SK-N-SH (cell line): Measurements from ENCODE around the gene HHAT. TPM values are rescaled to one million over a fixed set of nuclear protein-coding genes. Genes with fewer than 3 reads are reported as not detected.

ENCODE experiments used
- CTCF ChIA-PET: fragments of 300-600, 350-600 bp; formaldehyde crosslinking; extraction: SDS; loops from one replicate; lab custom pipeline; 2021; lab: Yijun Ruan, JAX
- POLR2A ChIA-PET: fragments of 350-600 bp; sonication (Branson Sonifier 250); formaldehyde crosslinking; extraction: SDS; loops from one replicate; lab custom pipeline; 2020; ENCODE audit warnings: antibody characterized with exemption, inconsistent platforms; lab: Yijun Ruan, JAX
- DNase-seq: peaks from one replicate; pipeline ENCODE4 v3.0.0; 2012
- H2AFZ ChIP-seq: fragments of 200-600 bp; sonication (generic); 2 replicates; pipeline ENCODE4 v1.8.1; 2016; ENCODE audit warnings: antibody characterized with exemption, mild to moderate bottlenecking, low read depth
- H3F3A ChIP-seq: fragments of 200-600 bp; sonication (generic); replicated peaks from 2 replicates; pipeline ENCODE3; 2016; ENCODE audit warnings: antibody characterized with exemption, mild to moderate bottlenecking; ENCODE audit not compliant: insufficient read depth
- H3K27ac ChIP-seq, 2 experiments: fragments of 200-500 bp in 1 of 2; fragments of 200-600 bp in 1 of 2; sonication (Bioruptor generic) in 1 of 2; sonication (generic), shearing (Covaris generic) in 1 of 2; 2 replicates each; pipeline versions ENCODE4 v1.5.1 to v1.6.1; 2014 to 2016; ENCODE audit warnings: low read depth in 2 of 2, inconsistent platforms in 1 of 2, low read length in 1 of 2, mild to moderate bottlenecking in 1 of 2, mixed read lengths in 1 of 2
- H3K27me3 ChIP-seq: fragments of 200-600 bp; sonication (generic), shearing (Covaris generic); 2 replicates; pipeline ENCODE4 v1.6.1; 2016; ENCODE audit warnings: mixed run types; ENCODE audit not compliant: insufficient read depth
- H3K36me3 ChIP-seq, 2 experiments: fragments of 200-500 bp in 1 of 2; fragments of 200-600 bp in 1 of 2; sonication (Bioruptor generic) in 1 of 2; sonication (generic) in 1 of 2; replicated peaks in 1 of 2; 2 replicates each; pipeline versions ENCODE3 to v1.5.1; 2014 to 2016; ENCODE audit warnings: low read length in 1 of 2, mild to moderate bottlenecking in 1 of 2; ENCODE audit not compliant: insufficient read depth in 2 of 2, control insufficient read depth in 1 of 2
- H3K4me1 ChIP-seq, 2 experiments: fragments of 200-500 bp in 1 of 2; fragments of 200-600 bp in 1 of 2; sonication (Bioruptor generic) in 1 of 2; sonication (generic), shearing (Covaris generic) in 1 of 2; 2 replicates each; pipeline versions ENCODE4 v1.5.1 to v1.6.1; 2014 to 2016; ENCODE audit warnings: low read depth in 1 of 2, low read length in 1 of 2, mixed run types in 1 of 2; ENCODE audit not compliant: insufficient read depth in 2 of 2, control insufficient read depth in 1 of 2
- H3K4me2 ChIP-seq: fragments of 200-600 bp; sonication (generic), shearing (Covaris generic); 2 replicates; pipeline ENCODE4 v1.6.1; 2017; ENCODE audit warnings: mixed run types
- H3K4me3 ChIP-seq, 2 experiments: fragments of 200-500 bp in 1 of 2; fragments of 200-600 bp in 1 of 2; sonication (Bioruptor generic) in 1 of 2; sonication (generic), shearing (Covaris generic) in 1 of 2; 2 replicates each; pipeline versions ENCODE4 v1.5.1 to v1.8.1; 2014 to 2016; ENCODE audit warnings: low read depth in 2 of 2, inconsistent platforms in 1 of 2, low read length in 1 of 2, mild to moderate bottlenecking in 1 of 2, mixed read lengths in 1 of 2, moderate library complexity in 1 of 2
- H3K79me2 ChIP-seq: fragments of 200-600 bp; sonication (generic); 2 replicates; pipeline ENCODE4 v1.8.1; 2017; ENCODE audit warnings: mild to moderate bottlenecking; ENCODE audit not compliant: insufficient read depth
- H3K9ac ChIP-seq: fragments of 200-600 bp; sonication (generic); 2 replicates; pipeline ENCODE4 v1.6.1; 2017; ENCODE audit warnings: mixed run types
- H3K9me2 ChIP-seq: fragments of 200-600 bp; sonication (generic); 2 replicates; pipeline ENCODE4 v1.6.1; 2017; ENCODE audit warnings: mixed run types
- H3K9me3 ChIP-seq: fragments of 200-600 bp; sonication (generic); 2 replicates; pipeline ENCODE4 v1.6.1; 2017; ENCODE audit warnings: mixed run types, mild to moderate bottlenecking, moderate library complexity
- H4K20me1 ChIP-seq: fragments of 200-600 bp; sonication (generic); 2 replicates; pipeline ENCODE4 v1.6.1; 2017; ENCODE audit warnings: mild to moderate bottlenecking, mixed run types; ENCODE audit not compliant: insufficient read depth
- CHD2 ChIP-seq: fragments of 150-350 bp; IDR thresholded peaks from 2 replicates; pipeline ENCODE4 v1.6.1; 2018; ENCODE audit warnings: low read length; ENCODE audit not compliant: partially characterized antibody
- ELF1 ChIP-seq: IDR thresholded peaks from 2 replicates; pipeline ENCODE4 v1.4.0; 2012
- GABPA ChIP-seq: IDR thresholded peaks from 2 replicates; pipeline ENCODE4 v1.4.0; 2012; ENCODE audit warnings: low read depth, mild to moderate bottlenecking
- IRF3 ChIP-seq: fragments of 150-350 bp; IDR thresholded peaks from 2 replicates; pipeline ENCODE4 v1.6.1; 2016; ENCODE audit warnings: mild to moderate bottlenecking, low read depth, low read length
- MEF2A ChIP-seq: IDR thresholded peaks from 2 replicates; pipeline ENCODE4 v1.4.0; 2012; ENCODE audit warnings: low read depth, borderline replicate concordance
- NFIC ChIP-seq: IDR thresholded peaks from 2 replicates; pipeline ENCODE4 v1.4.0; 2012; ENCODE audit warnings: borderline replicate concordance
- NRF1 ChIP-seq: IDR thresholded peaks from 2 replicates; pipeline ENCODE4 v1.6.1; 2012; ENCODE audit warnings: low read depth, mild to moderate bottlenecking, low read length
- PBX3 ChIP-seq: IDR thresholded peaks from 2 replicates; pipeline ENCODE4; 2012
- POLR2AphosphoS5 ChIP-seq: IDR thresholded peaks from 2 replicates; pipeline ENCODE4 v1.6.1; 2012; ENCODE audit warnings: low read depth, low read length
- RCOR1 ChIP-seq: fragments of 150-350 bp; IDR thresholded peaks from 2 replicates; pipeline ENCODE4 v1.6.1; 2017; ENCODE audit warnings: antibody characterized with exemption, low read length
- RFX5 ChIP-seq: IDR thresholded peaks from 2 replicates; pipeline ENCODE4 v1.6.1; 2012; ENCODE audit warnings: mild to moderate bottlenecking, improper control_type of control experiment, low read length
- SIN3A ChIP-seq: IDR thresholded peaks from 2 replicates; pipeline ENCODE4 v1.6.1; 2012; ENCODE audit warnings: low read depth, mild to moderate bottlenecking, low read length, moderate library complexity, borderline replicate concordance
- TEAD4 ChIP-seq: IDR thresholded peaks from 2 replicates; pipeline ENCODE4 v1.4.0; 2012; ENCODE audit warnings: mild to moderate bottlenecking, borderline replicate concordance; ENCODE audit not compliant: insufficient read depth
- USF1 ChIP-seq: IDR thresholded peaks from 2 replicates; pipeline ENCODE4 v1.4.0; 2012; ENCODE audit warnings: low read depth, borderline replicate concordance
- WGBS: methylation state at CpG from one replicate; pipeline ENCODE4 v1.1.6; 2017; ENCODE audit warnings: low lambda C conversion rate; 5-methylcytosine and 5-hydroxymethylcytosine counted together
- polyA plus RNA-seq, 3 experiments: library from polyadenylated mRNA; depleted of rRNA; stranded (reverse); fragments of >200 nt; gene quantifications; 2 replicates each; pipeline ENCODE4 v1.2.3, GENCODE V29; 2012

Gene HHAT
- polyA plus RNA-seq, 1 of the 3 experiments (the other 2 are of a cell fraction), result 8.1 TPM

GRCh38 chr1:210280221-210280620 is 48.5 kb upstream of the HHAT start:
- Histone ChIP-seq H3K4me3 (no peak overlapping the region), H4K20me1 (no peaks in the 10 kb centered on the region), H3K4me2 (no peak overlapping the region), H3K9ac (no peak overlapping the region), H3K79me2 (no peaks in the 10 kb centered on the region), H3K9me3 (no peaks in the 10 kb centered on the region), H2AFZ (no peak overlapping the region), H3K4me1 (no peaks in the 10 kb centered on the region), H3K36me3 (no peaks in the 10 kb centered on the region), H3K9me2 (no peaks in the 10 kb centered on the region), H3K27ac (no peak overlapping the region), H3K27me3 (no peaks in the 10 kb centered on the region; the same call in 1 of the 2 replicates), H3F3A (no peaks in the 10 kb centered on the region)
- CTCF ChIA-PET, result interaction anchor here (1.2 to 1.7 kb wide), 2 partner anchors 9 to 420 kb away, joined by 4 read pairs; no protein-coding TSS in a partner anchor
- POLR2A ChIA-PET, result no interaction called here
- no peak for DNase-seq
- no peak for TF ChIP-seq RFX5
- no peak for TF ChIP-seq SIN3A
- WGBS, result 40% methylated on average over 5 of the region's 5 CpGs

GRCh38 chr1:210288116-210288515 is 40.6 kb upstream of the HHAT start:
- TF ChIP-seq USF1 (no peak), NRF1 (no peak), TEAD4 (no peak), RCOR1 (no peak), ELF1 (no peak), CHD2 (no peak), POLR2AphosphoS5 (no peak), IRF3 (no peak), PBX3 (no peak), NFIC (no peak), MEF2A (no peak), GABPA (no peak), RFX5 (no peak)
- TF ChIP-seq, all 33 proteins: peak for 0
- H3K9me3 ChIP-seq, result no peaks in the 10 kb centered on the region
- H3K79me2 ChIP-seq, result no peaks in the 10 kb centered on the region
- POLR2A ChIA-PET, result no interaction called here
- H3K4me2 ChIP-seq, result no peak overlapping the region
- no peak overlapping the region for H3K4me3 ChIP-seq
- H3K9ac ChIP-seq, result no peak overlapping the region
- WGBS, result 82% methylated on average over 4 of the region's 4 CpGs
- no peak overlapping the region for H2AFZ ChIP-seq
- H3K27ac ChIP-seq, result no peak overlapping the region
- H4K20me1 ChIP-seq, result no peaks in the 10 kb centered on the region
- CTCF ChIA-PET, result interaction anchor here (0.5 kb wide), 1 partner anchor 55 kb away, joined by 3 read pairs; the partner anchor contains the start of gene SERTAD4
- no peak for DNase-seq
- no peaks in the 10 kb centered on the region for H3K9me2 ChIP-seq
- peaks cover 5% of the 10 kb centered on the region for H3F3A ChIP-seq
- no peaks in the 10 kb centered on the region for H3K36me3 ChIP-seq
- H3K4me1 ChIP-seq, result peaks cover 19% of the 10 kb centered on the region in 2 experiments
- no peaks in the 10 kb centered on the region; the same call in 1 of the 2 replicates for H3K27me3 ChIP-seq
